HG03521 (cell line): Measurements from ENCODE around the gene PRDM13.

ENCODE experiments used
- ATAC-seq: cut with Tn5 transposase; IDR thresholded peaks from one replicate; pipeline ENCODE4 v1.9.1; 2021; ENCODE audit warnings: mild to moderate bottlenecking, moderate library complexity; ENCODE audit not compliant: unreplicated experiment

The PRDM13 gene

DNA sequence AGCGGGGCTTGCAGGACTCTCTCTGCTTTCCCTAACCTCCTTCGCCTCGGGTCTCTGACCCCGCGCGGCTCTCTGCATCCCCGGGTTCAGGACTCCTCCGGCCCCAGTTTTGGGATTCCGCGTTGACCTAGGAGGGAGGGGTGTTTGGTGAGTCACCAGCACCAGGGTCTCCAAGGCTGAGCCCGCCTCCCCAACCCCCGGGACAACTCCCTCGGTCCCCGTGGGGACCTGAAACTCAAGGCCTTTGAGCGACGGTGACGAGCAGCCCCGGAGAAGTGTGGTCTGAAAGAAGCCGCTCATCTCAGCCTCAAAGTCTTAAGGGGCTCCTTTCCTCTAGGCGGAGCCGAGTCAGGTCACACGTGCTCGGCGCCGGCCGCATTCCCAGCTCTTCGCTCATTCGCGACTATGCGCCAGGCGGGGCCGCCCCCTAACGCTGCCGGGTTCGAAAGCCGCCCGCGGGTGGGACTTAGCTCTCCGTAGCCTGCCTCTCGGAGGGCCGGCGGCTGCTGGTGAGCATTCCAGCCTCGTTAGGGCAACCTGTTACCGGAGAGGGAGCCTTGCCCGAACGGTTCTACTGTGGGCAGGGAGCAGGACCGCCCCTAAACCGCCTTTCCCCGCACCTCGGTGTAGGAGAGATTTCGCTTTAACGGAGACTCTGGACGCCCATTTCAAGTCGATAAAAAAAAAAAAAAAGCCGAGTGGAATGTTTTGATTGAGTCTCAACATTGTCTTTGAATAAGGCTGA, 3.0 kb upstream of the PRDM13 start:
- no peak for ATAC-seq

- no peak for ATAC-seq
Observed at GRCh38 chr6:99604166-99605073, 2.2 kb upstream of the PRDM13 start.

DNA sequence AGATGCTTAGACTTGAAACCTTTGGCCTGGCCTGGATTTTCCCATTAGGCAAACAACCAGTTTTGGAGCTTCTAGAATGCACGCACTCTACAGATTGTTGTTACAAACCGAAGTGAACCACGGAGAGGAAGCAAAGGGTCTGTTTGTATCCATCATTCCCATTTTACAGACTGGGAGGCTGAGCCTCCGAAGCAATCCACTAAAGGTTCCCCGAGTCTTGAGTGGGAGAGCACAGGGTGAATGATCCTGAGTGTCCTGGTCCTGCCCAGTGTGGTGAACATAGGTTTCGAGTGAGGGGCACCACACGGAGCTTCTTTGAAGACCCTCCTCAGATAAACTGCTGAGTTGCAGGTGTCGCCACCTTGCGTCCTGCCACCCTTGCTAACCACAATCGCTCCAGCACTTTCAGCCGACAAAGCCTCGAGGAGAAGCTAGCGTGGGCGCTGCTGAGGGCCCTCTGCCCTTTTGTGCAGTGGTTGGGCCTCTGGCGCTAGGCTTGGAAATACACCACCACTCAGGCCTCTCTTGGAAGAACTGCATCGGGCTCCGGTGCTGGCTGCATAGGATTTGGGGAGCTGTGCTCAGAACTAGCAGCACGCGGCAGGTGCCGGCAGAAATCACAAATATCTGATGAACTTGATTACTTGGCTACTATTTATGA, 1.4 kb upstream of the PRDM13 start:
- no peak for ATAC-seq

DNA sequence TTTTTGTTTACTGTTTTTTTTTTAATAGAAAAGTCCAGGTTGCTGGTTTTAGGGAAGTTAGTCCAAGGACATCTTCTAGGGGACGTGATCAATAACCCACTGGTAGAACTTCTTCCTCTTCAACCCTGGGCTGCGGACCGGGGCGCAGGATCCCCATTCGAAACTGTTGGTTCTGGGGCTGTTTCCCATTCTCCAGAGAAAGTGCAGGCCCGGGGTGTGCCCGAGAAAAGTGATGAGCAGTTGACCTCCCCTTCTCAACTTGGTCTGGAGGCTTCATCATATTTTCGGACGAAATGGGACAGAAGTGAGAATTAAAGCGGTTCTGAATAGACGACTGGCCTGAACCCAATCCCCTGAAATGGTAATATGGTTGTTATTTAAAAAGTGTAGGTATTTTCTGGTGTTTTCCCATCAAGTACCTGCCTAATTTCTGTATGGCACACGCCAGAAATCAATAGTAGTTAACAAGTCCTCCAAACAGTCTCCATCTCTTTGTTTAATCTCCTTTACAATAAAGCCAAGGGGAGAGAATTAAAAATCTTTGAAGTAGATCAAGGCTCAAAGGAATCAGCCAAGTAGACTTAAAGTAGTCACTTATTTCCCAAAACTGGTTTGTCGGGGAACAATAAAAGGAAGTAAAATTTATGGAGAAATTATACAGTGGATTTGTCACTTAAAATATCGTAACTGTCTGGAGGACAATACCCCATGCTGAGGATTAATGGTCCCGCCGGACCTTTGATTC, 550 bp upstream of the PRDM13 start:
- ATAC-seq: no peak

- ATAC-seq: no peak
Observed at GRCh38 chr6:99607416-99608036, 893 bp downstream of the PRDM13 start.

DNA sequence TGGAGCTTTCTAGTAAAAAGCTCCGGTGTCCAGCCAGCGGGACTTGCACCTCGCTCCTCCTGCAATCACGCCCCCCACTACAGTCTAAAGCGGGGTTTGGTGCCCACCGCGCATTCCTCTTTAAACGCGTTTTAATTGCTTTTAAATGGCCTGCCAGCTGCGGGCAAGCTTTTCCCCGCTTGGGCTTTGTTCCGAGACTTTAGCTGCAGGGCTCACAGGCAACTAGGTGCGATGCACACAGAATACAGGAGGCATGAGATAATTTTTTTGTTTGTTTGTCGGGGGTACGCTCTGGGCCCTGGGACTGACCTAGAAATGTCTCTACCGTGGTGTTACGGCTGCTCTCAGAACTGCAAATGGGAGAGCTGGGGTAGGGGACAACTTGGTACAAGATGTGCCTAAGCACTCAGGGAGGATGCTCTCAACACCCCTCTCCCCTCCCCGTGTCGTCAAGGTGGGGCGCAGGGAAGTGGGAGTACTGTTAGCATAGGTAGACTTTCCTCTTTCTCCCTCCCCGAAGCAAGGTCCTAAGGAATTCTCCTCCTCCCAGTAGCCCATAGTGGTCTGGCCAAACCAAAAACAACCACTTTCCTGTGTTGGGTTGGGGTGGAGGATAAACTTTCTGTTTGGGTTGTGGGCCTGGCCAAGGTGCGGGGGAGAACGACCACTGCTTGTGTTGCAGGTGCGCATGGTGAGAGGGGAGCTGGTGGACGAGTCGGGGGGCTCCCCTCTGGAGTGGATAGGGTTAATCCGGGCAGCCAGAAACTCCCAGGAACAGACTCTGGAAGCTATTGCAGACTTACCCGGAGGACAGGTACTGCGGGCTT, 1.6 kb downstream of the PRDM13 start:
- no peak for ATAC-seq

DNA sequence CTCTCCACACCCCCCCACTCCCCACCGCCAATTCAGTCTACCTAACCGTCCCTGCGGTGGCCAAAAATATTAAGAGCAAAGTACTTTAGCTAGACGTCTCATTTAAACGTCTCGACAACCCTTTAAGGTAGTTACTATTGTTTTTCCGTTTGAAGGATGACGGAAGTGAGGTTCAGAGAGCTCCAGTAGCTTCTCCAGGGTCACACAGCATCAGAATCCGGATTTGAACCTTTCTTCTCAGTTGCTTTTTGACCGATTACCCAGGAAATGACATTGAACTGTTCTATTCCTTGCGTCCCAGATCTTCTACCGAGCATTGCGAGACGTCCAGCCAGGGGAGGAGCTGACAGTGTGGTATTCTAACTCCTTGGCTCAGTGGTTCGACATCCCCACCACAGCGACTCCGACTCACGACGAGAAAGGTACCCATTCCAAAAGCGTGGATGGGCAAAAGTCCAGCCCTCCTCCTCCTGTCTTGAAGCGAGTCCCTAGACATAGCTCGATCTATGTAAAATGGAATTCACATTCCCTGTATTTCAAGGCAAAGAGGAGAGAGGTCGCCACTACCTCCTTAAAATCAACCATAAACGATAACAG, 2.4 kb downstream of the PRDM13 start:
- ATAC-seq: no peak

DNA sequence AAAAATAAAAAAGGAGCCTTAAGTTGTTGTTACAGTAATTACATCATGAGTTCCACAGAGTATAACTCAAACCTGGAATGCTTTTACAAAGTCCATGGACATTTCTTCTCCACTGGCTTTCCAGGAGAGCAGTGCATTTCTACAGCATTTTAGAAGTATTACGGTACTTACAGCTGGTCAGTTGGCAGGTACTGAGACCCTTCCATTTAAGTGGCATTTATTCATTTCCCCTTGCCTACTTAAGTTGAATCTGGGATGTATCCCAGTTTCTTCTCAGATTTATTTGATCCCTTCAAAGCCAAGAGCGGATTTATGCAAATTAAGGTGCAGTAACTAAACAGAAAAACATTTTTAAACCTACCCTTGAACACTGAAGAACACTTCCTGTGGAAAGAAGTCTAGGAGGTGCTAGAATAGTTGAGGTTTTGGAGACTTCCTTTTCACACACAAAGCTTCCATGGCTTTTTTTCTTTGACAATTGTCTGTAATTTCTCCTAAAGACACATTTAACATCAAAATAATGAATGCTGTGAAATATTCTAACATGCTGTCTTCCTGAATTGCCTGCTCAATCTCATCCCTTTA, 3.4 kb downstream of the PRDM13 start:
- ATAC-seq: no peak

GRCh38 chr6:99611148-99611547, 4.5 kb downstream of the PRDM13 start:
- peak; percentile 38 for ATAC-seq

- peak; percentile 0 for ATAC-seq
Observed at GRCh38 chr6:99612551-99613408, 6.1 kb downstream of the PRDM13 start.

DNA sequence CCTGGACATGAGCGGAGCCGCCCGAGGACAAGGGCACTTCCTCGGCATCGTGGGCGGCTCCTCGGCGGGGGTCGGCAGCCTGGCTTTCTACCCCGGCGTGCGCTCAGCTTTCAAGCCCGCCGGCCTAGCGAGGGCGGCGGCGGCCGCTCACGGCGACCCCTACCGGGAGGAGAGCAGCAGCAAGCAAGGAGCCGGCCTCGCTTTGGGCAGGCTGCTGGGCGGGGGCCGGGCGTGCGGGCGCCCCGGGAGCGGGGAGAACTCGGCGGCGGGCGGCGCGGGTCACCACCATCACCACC, 6.7 kb downstream of the PRDM13 start:
- peak; percentile 55 for ATAC-seq

DNA sequence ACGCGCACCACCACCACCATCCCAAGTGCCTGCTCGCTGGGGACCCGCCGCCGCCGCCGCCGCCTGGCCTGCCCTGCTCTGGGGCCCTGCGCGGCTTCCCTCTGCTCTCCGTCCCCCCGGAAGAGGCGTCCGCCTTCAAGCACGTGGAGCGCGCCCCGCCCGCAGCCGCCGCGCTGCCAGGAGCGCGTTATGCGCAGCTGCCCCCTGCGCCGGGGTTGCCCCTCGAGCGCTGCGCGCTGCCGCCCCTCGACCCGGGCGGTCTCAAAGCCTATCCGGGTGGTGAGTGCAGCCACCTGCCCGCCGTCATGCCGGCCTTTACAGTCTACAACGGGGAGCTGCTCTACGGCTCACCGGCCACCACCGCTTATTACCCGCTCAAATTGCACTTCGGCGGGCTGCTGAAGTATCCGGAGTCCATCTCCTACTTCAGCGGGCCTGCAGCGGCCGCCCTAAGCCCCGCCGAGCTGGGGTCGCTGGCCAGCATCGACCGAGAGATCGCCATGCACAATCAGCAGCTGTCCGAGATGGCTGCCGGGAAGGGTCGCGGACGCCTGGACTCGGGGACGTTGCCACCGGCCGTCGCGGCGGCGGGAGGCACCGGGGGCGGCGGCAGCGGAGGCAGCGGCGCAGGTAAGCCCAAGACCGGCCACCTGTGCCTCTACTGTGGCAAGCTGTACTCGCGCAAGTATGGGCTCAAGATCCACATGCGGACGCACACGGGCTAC, 7.2 kb downstream of the PRDM13 start:
- peak; percentile 62 for ATAC-seq

DNA sequence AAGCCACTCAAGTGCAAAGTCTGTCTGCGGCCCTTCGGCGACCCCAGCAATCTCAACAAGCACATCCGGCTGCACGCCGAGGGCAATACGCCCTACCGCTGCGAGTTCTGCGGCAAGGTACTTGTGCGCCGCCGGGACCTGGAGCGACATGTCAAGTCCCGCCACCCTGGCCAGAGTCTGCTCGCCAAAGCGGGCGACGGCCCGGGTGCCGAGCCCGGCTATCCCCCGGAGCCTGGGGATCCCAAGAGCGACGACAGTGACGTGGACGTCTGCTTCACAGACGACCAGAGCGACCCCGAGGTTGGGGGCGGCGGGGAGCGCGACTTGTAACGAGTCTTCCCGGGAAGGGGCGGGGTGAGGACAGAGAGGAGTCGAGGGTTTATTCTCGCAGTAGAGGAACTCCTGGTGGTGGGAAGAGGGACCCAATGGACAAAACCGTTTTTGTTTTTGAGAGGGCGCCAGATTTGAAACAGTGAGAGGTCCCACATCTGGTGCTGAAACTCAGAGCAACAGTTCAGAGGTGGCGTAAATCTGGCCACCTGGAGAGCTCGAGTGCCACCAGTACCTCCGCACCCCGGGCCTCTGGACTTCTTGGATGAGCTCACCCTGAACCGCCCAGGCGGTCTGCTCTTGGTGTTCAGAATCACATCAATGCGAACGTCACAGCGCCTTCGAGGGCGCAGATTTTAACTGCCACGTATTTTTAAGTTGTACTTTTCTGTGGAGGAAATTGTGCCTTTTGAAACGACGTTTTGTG, 8.0 kb downstream of the PRDM13 start:
- ATAC-seq: peak; percentile 17

GRCh38 chr6:99617131-99617530, 10.5 kb downstream of the PRDM13 start:
- ATAC-seq: no peak

DNA sequence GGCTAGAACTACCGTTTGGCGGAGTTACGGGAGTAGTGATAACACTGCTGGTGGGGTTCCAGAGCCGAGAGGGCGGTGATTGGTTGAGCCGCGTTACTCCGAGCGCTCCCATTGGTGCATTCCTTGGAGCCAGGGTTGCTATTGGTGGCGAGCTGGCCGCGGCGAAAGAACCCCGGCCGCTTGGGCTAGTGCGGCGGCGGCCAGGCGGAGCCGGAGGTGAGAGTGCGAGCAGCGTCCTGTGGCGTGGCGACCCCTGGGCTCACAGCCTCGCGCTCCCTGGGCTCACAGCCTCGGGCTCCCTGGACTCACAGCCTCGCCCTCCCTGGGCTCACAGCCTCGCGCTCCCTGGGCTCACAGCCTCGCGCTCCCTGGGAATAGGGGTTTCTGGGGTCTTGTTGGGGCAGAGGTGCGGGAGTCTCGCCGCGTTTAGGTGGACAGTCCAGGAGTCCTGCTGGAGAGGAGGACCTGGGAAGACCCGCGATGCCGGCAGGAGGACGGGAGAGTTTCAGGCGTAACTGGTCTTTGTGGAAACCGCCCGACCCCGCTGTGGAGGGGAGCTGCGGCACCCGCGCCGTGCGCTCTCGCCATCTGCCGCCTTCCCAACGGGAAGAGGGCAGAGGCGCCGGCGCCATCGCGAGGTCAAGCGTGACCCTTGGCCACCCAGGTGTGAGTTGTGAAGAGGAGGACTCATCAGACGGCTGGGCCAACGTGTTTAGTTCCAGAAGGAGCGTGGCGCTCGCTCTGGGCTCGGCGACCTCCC, 12.2 kb downstream of the PRDM13 start:
- ATAC-seq: no peak

DNA sequence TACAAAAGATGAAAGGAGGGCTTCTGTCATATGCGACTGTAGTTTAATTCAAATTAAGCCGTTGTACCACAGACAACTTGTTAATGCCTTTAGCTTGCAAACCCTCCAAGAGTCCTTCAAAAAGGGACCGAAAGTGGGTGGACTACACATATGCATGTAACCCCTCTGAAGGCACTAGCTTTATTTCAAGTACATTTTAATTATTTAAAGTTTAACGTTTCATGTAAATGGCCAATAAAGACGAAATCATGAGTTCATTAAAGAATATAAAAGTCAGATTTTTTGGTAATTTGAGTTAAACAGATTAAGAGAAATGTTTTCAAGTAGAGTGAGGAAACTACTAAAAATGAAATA, 12.8 kb downstream of the PRDM13 start:
- no peak for ATAC-seq
